H9 (cell line): ENCODE results near the gene CORO2B. TPM values are rescaled to one million over a fixed set of nuclear protein-coding genes. Genes with fewer than 3 reads are reported as not detected.

Experiments
- DNase-seq: peaks from one replicate; pipeline ENCODE4 v3.0.0-alpha.2; 2017
- H2AFZ ChIP-seq: one replicate; pipeline ENCODE4 v1.6.1; 2013; ENCODE audit warnings: mild to moderate bottlenecking, low read length, control low read depth, moderate library complexity
- H2AK5ac ChIP-seq: 2 replicates; pipeline ENCODE4 v1.6.1; 2013; ENCODE audit warnings: low read length, control low read depth, mixed read lengths; ENCODE audit not compliant: insufficient read length
- H2BK120ac ChIP-seq: one replicate; pipeline ENCODE4 v1.6.1; 2013; ENCODE audit warnings: low read depth, mild to moderate bottlenecking, low read length, control low read depth, inconsistent platforms; ENCODE audit not compliant: poor library complexity, severe bottlenecking
- H2BK12ac ChIP-seq: 2 replicates; pipeline ENCODE4 v1.6.1; 2013; ENCODE audit warnings: low read length, control low read depth, mixed read lengths, low read depth; ENCODE audit not compliant: insufficient read length
- H2BK15ac ChIP-seq: 2 replicates; pipeline ENCODE4 v1.6.1; 2013; ENCODE audit warnings: low read depth, low read length, control low read depth
- H2BK20ac ChIP-seq: one replicate; pipeline ENCODE4 v1.6.1; 2013; ENCODE audit warnings: low read depth, mild to moderate bottlenecking, low read length, control low read depth, inconsistent platforms; ENCODE audit not compliant: poor library complexity, severe bottlenecking
- H2BK5ac ChIP-seq: 2 replicates; pipeline ENCODE4 v1.6.1; 2013; ENCODE audit warnings: low read length, control low read depth, mixed read lengths; ENCODE audit not compliant: insufficient read length
- H3K14ac ChIP-seq: 2 replicates; pipeline ENCODE4 v1.6.1; 2013; ENCODE audit warnings: low read length, control low read depth; ENCODE audit not compliant: insufficient read depth
- H3K18ac ChIP-seq: 2 replicates; pipeline ENCODE4 v1.6.1; 2013; ENCODE audit warnings: low read depth, mild to moderate bottlenecking, mixed read lengths, low read length, control low read depth; ENCODE audit not compliant: insufficient read length
- H3K23ac ChIP-seq: 2 replicates; pipeline ENCODE4 v1.6.1; 2013; ENCODE audit warnings: low read length, control low read depth, mixed read lengths, low read depth; ENCODE audit not compliant: insufficient read length
- H3K23me2 ChIP-seq: 2 replicates; pipeline ENCODE4 v1.6.1; 2013; ENCODE audit warnings: low read depth, mild to moderate bottlenecking, mixed read lengths, low read length, control low read depth; ENCODE audit not compliant: insufficient read length, poor library complexity, severe bottlenecking
- H3K27ac ChIP-seq: 2 replicates; pipeline ENCODE4 v1.5.1; 2013; ENCODE audit warnings: low read length, control low read depth, mixed read lengths, low read depth; ENCODE audit not compliant: insufficient read length
- H3K27me3 ChIP-seq: 2 replicates; pipeline ENCODE4 v1.6.1; 2013; ENCODE audit warnings: low read length, control low read depth, inconsistent platforms; ENCODE audit not compliant: insufficient read depth
- H3K4ac ChIP-seq: 2 replicates; pipeline ENCODE4 v1.6.1; 2013; ENCODE audit warnings: low read depth, mild to moderate bottlenecking, control low read depth, inconsistent platforms, low read length, moderate library complexity
- H3K4me1 ChIP-seq: 2 replicates; pipeline ENCODE4 v1.6.1; 2013; ENCODE audit warnings: low read length, control low read depth, inconsistent platforms; ENCODE audit not compliant: insufficient read depth
- H3K4me2 ChIP-seq: 2 replicates; pipeline ENCODE4 v1.6.1; 2013; ENCODE audit warnings: low read length, control low read depth, mixed read lengths; ENCODE audit not compliant: insufficient read length, insufficient read depth
- H3K56ac ChIP-seq: 2 replicates; pipeline ENCODE4 v1.6.1; 2013; ENCODE audit warnings: low read depth, mild to moderate bottlenecking, mixed read lengths, low read length, control low read depth; ENCODE audit not compliant: insufficient read length
- H3K79me1 ChIP-seq: 2 replicates; pipeline ENCODE4 v1.6.1; 2013; ENCODE audit warnings: low read depth, mild to moderate bottlenecking, moderate library complexity, low read length, control low read depth, inconsistent platforms; ENCODE audit not compliant: insufficient read depth, poor library complexity, severe bottlenecking
- H3K79me2 ChIP-seq: 2 replicates; pipeline ENCODE4 v1.6.1; 2013; ENCODE audit warnings: low read length, control low read depth, inconsistent platforms; ENCODE audit not compliant: insufficient read depth
- H3K9ac ChIP-seq: 2 replicates; pipeline ENCODE4 v1.6.1; 2013; ENCODE audit warnings: low read length, control low read depth, mixed read lengths; ENCODE audit not compliant: insufficient read length; ENCODE audit errors: extremely low read depth
- H3K9me3 ChIP-seq: one replicate; pipeline ENCODE4 v1.6.1; 2013; ENCODE audit warnings: low read depth, low read length, inconsistent platforms; ENCODE audit not compliant: control insufficient read depth
- H3T11ph ChIP-seq: one replicate; pipeline ENCODE4 v1.6.1; 2013; ENCODE audit warnings: mild to moderate bottlenecking, low read length, control low read depth, inconsistent platforms
- H4K20me1 ChIP-seq: one replicate; pipeline ENCODE4 v1.6.1; 2013; ENCODE audit not compliant: control insufficient read depth, insufficient read length, insufficient read depth
- H4K5ac ChIP-seq: 2 replicates; pipeline ENCODE4 v1.6.1; 2013; ENCODE audit warnings: low read depth, mild to moderate bottlenecking, mixed read lengths, low read length, control low read depth; ENCODE audit not compliant: insufficient read length
- H4K8ac ChIP-seq: replicated peaks from 2 replicates; pipeline ENCODE4 v1.6.1; 2013; ENCODE audit warnings: low read length, control low read depth, mixed read lengths, low read depth; ENCODE audit not compliant: insufficient read length
- H4K91ac ChIP-seq: 2 replicates; pipeline ENCODE4 v1.6.1; 2013; ENCODE audit warnings: low read depth, mild to moderate bottlenecking, moderate library complexity, mixed read lengths, low read length, control low read depth; ENCODE audit not compliant: insufficient read length
- H3K27ac Mint-ChIP-seq, 3 experiments: 2 replicates in 2 of 3; 3 replicates in 1 of 3; pipeline ENCODE4 v1.8.0; 2020 to 2021; ENCODE audit warnings: mixed read lengths in 3 of 3, mild to moderate bottlenecking in 1 of 3, moderate library complexity in 1 of 3
- H3K27me3 Mint-ChIP-seq: 2 replicates; pipeline ENCODE4 v1.8.0; 2021; ENCODE audit warnings: low read depth, mild to moderate bottlenecking, moderate library complexity, mixed read lengths
- H3K36me3 Mint-ChIP-seq, 3 experiments: 2 replicates in 2 of 3; 3 replicates in 1 of 3; pipeline ENCODE4 v1.8.0; 2020 to 2021; ENCODE audit warnings: low read depth in 3 of 3, mixed read lengths in 3 of 3; ENCODE audit not compliant: insufficient read depth in 1 of 3
- H3K4me1 Mint-ChIP-seq, 2 experiments: 2 replicates each; pipeline ENCODE4 v1.8.0; 2020; ENCODE audit warnings: mixed read lengths in 2 of 2
- H3K4me3 Mint-ChIP-seq, 2 experiments: 2 replicates in 1 of 2; 3 replicates in 1 of 2; pipeline ENCODE4 v1.8.0; 2020 to 2021; ENCODE audit warnings: mild to moderate bottlenecking in 2 of 2, mixed read lengths in 2 of 2, moderate library complexity in 1 of 2
- H3K9me3 Mint-ChIP-seq, 2 experiments: 2 replicates in 1 of 2; 3 replicates in 1 of 2; pipeline ENCODE4 v1.8.0; 2020; ENCODE audit warnings: mild to moderate bottlenecking in 2 of 2, mixed read lengths in 2 of 2, moderate library complexity in 1 of 2
- CTCF ChIP-seq: fragments of 200-600 bp; sonication (generic); conservative IDR thresholded peaks from 3 replicates; pipeline ENCODE4 v1.8.0; 2021; ENCODE audit warnings: antibody characterized with exemption, mild to moderate bottlenecking
- WGBS: extraction: QIAGEN DNeasy Blood & Tissue Kit; methylation state at CpG from one replicate; pipeline ENCODE4 v1.1.7; 2013; ENCODE audit warnings: missing lambda C conversion rate, low lambda C conversion rate, mixed read lengths; ENCODE audit not compliant: insufficient read length; ENCODE audit errors: extremely low coverage; 5-methylcytosine and 5-hydroxymethylcytosine counted together
- total RNA-seq: library from RNA; stranded (reverse); gene quantifications from 2 replicates; pipeline ENCODE4 v1.2.1, GENCODE V29; 2021

CORO2B gene
- total RNA-seq, 1 experiment from 2014 or later: 3.1 TPM

GRCh38 chr15:68576235-68576892 lies 2.4 kb upstream of the CORO2B start:
- no peak overlapping the region for H4K5ac ChIP-seq
- 0 out of 7 replicates have a peak overlapping the region, but pooled peaks of 1 of the 3 experiments have one; percentile 34 for H3K27ac Mint-ChIP-seq
- no CpG with 5 or more reads among the region's 5 CpGs for WGBS
- H3K27ac ChIP-seq: no peak overlapping the region
- no peak overlapping the region for H2BK20ac ChIP-seq
- 0 out of 5 replicates have a peak overlapping the region, but pooled peaks of 1 of the 2 experiments have one; percentile 16 for H3K4me3 Mint-ChIP-seq
- H3K9ac ChIP-seq: no peak overlapping the region
- no peak for DNase-seq
- H3K27me3 ChIP-seq: peaks cover 1% of the 10 kb centered on the region; the same call in 1 of the 2 replicates
- no peak overlapping the region for H2AK5ac ChIP-seq
- no peak overlapping the region for H4K8ac ChIP-seq
- no peak overlapping the region for H2BK12ac ChIP-seq
- no peaks in the 10 kb centered on the region for H3K79me2 ChIP-seq
- H3K18ac ChIP-seq: no peak overlapping the region
- H3K23me2 ChIP-seq: peaks cover 11% of the 10 kb centered on the region
- H3K27me3 Mint-ChIP-seq: peaks cover 57% of the 10 kb centered on the region
- no peak overlapping the region for H3K56ac ChIP-seq
- no peak overlapping the region for H2BK15ac ChIP-seq
- no peak overlapping the region for H3K14ac ChIP-seq
- no peaks in the 10 kb centered on the region for H4K20me1 ChIP-seq
- no peak overlapping the region for H2BK5ac ChIP-seq
- H2AFZ ChIP-seq: no peak overlapping the region
- no peak overlapping the region for H4K91ac ChIP-seq
- peaks cover 65 to 70% of the 10 kb centered on the region in 2 experiments for H3K4me1 Mint-ChIP-seq
- no peak overlapping the region for H3T11ph ChIP-seq
- H3K36me3 Mint-ChIP-seq: no peaks in the 10 kb centered on the region
- no peak overlapping the region for H3K23ac ChIP-seq
- no peak overlapping the region for H2BK120ac ChIP-seq
- H3K79me1 ChIP-seq: no peaks in the 10 kb centered on the region
- no peak overlapping the region for H3K4ac ChIP-seq
- peaks cover 10% of the 10 kb centered on the region; the same call in 1 of the 2 replicates for H3K4me1 ChIP-seq
- H3K4me2 ChIP-seq: no peak overlapping the region
- no peak for TF ChIP-seq CTCF
- no peaks in the 10 kb centered on the region for H3K9me3 ChIP-seq
- H3K9me3 Mint-ChIP-seq: no peaks in the 10 kb centered on the region; a peak in 1 of 5 replicates
